Calu3 (cell line): Measurements from ENCODE around the gene PIK3C2B. TPM values are rescaled to one million over a fixed set of nuclear protein-coding genes. Genes with fewer than 3 reads are reported as not detected.
A peak's percentile ranks its signal among the peaks of the same experiment; 100 is the strongest.

Experiments
- Bru-seq: library from RNA; stranded (reverse); fragments of 400-500 nt; gene quantifications from one replicate; lab custom pipeline; 2021; lab: Mats Ljungman, UMichigan
- BruChase-seq, 2 experiments: library from RNA; stranded (reverse); fragments of 400-500 nt; gene quantifications; one replicate each; lab custom pipeline; 2021; lab: Mats Ljungman, UMichigan
- BruUV-seq: library from RNA; stranded (reverse); fragments of 400-500 nt; replicated peaks from 2 replicates; lab custom pipeline; 2021; lab: Mats Ljungman, UMichigan
- CTCF ChIA-PET: fragments of 300-600 bp; sonication (Branson Sonifier 250); formaldehyde crosslinking; loops from one replicate; lab custom pipeline; 2022; ENCODE audit warnings: antibody characterized with exemption; lab: Charles Lee
- DNase-seq: peaks from one replicate; pipeline ENCODE4 v3.0.0; 2022
- H3K27ac Mint-ChIP-seq: one replicate; pipeline ENCODE4 v1.8.0; 2022; ENCODE audit warnings: mixed read lengths; ENCODE audit not compliant: unreplicated experiment
- H3K27me3 Mint-ChIP-seq: one replicate; pipeline ENCODE4 v1.8.0; 2022; ENCODE audit warnings: mixed read lengths; ENCODE audit not compliant: unreplicated experiment
- H3K36me3 Mint-ChIP-seq: one replicate; pipeline ENCODE4 v1.8.0; 2022; ENCODE audit warnings: mild to moderate bottlenecking, moderate library complexity, mixed read lengths; ENCODE audit not compliant: insufficient read depth, unreplicated experiment
- H3K4me1 Mint-ChIP-seq: one replicate; pipeline ENCODE4 v1.8.0; 2022; ENCODE audit warnings: mild to moderate bottlenecking, low read depth, mixed read lengths; ENCODE audit not compliant: unreplicated experiment
- H3K4me3 Mint-ChIP-seq: one replicate; pipeline ENCODE4 v1.8.0; 2022; ENCODE audit warnings: mild to moderate bottlenecking, low read depth, moderate library complexity, mixed read lengths; ENCODE audit not compliant: unreplicated experiment
- H3K9me3 Mint-ChIP-seq: one replicate; pipeline ENCODE4 v1.8.0; 2022; ENCODE audit warnings: low read depth, mixed read lengths; ENCODE audit not compliant: unreplicated experiment
- intact Hi-C: fragments of 100-400 bp; cut with micrococcal nuclease; formaldehyde crosslinking; loops from one replicate; pipeline ENCODE4 v1.10.0; 2022; ENCODE audit not compliant: unreplicated experiment
- long read RNA-seq: library from polyadenylated mRNA; stranded (forward); transcript quantifications from one replicate; pipeline ENCODE4 v2.0.0, GENCODE V29; 2022
- total RNA-seq: library from RNA; stranded (reverse); gene quantifications from 2 replicates; pipeline ENCODE4 v1.2.3, GENCODE V29; 2022
- TF ChIP-seq, protein P1 (sequence below): fragments of 200-600 bp; IDR thresholded peaks from one replicate; pipeline ENCODE4 v1.8.0; 2022; ENCODE audit warnings: antibody characterized with exemption; ENCODE audit not compliant: unreplicated experiment

The PIK3C2B gene, protein sequence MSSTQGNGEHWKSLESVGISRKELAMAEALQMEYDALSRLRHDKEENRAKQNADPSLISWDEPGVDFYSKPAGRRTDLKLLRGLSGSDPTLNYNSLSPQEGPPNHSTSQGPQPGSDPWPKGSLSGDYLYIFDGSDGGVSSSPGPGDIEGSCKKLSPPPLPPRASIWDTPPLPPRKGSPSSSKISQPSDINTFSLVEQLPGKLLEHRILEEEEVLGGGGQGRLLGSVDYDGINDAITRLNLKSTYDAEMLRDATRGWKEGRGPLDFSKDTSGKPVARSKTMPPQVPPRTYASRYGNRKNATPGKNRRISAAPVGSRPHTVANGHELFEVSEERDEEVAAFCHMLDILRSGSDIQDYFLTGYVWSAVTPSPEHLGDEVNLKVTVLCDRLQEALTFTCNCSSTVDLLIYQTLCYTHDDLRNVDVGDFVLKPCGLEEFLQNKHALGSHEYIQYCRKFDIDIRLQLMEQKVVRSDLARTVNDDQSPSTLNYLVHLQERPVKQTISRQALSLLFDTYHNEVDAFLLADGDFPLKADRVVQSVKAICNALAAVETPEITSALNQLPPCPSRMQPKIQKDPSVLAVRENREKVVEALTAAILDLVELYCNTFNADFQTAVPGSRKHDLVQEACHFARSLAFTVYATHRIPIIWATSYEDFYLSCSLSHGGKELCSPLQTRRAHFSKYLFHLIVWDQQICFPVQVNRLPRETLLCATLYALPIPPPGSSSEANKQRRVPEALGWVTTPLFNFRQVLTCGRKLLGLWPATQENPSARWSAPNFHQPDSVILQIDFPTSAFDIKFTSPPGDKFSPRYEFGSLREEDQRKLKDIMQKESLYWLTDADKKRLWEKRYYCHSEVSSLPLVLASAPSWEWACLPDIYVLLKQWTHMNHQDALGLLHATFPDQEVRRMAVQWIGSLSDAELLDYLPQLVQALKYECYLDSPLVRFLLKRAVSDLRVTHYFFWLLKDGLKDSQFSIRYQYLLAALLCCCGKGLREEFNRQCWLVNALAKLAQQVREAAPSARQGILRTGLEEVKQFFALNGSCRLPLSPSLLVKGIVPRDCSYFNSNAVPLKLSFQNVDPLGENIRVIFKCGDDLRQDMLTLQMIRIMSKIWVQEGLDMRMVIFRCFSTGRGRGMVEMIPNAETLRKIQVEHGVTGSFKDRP (N-terminal part only)
- total RNA-seq: 24.4 and 33.9 TPM in 2 replicates
- percentile 63 among the genes with signal in this experiment for Bru-seq, nascent RNA
- BruChase-seq, experiment 1, labeled RNA remaining after a 6-hour chase: percentile 61 among the genes with signal in this experiment
- percentile 57 among the genes with signal in this experiment for BruChase-seq, experiment 2, labeled RNA remaining after a 2-hour chase
- long read RNA-seq, partial matches to known transcripts: 0 of 7 reads
- long read RNA-seq, other reads (novel, unspliced or antisense): 7 of 7 reads

DNA sequence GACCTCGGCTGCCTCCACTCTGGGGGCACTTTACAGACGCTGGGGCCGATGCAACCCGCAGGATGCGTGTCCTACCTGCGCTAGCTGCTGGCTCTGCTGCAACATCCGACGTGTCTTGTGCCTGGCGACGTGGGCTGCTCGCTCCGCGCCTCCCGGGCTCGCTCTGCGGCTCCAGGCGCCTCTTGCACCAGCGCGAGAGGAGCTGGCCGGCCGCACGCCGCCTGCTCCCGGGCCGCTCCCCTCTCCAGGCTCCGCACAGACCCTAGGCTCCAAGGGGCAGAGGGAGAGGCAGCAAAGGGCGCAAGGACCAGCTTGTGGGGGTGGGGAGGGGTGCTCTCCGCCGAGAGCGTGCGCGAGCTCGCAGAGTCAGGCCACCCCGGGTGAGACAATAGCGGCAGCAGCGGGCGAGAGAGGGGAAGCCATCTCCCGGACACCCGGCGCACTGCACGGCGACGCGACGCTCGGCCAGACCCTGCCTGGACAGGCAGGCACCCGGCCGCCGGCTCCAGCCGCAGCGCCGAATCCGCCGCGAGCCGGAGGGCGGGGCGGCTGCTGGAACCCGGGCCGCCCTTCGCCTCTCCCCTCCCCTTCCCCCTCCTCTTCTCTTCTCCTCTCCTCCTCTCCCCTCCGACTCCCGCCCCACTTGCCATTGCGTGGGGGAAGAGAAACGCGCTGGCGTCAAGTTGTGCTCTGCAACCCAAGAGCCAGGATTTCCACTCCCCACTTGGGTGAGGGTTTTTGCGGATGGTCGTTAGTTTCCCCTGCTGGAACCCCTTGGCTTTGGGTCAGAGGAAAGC, at the start of gene PIK3C2B:
Gene PIK3C2B (minus strand): TSS at position 525 of the 797 bp plus-strand sequence. CDS start 25,003 bp downstream, outside the sequence.
- TF ChIP-seq, protein P1, sequence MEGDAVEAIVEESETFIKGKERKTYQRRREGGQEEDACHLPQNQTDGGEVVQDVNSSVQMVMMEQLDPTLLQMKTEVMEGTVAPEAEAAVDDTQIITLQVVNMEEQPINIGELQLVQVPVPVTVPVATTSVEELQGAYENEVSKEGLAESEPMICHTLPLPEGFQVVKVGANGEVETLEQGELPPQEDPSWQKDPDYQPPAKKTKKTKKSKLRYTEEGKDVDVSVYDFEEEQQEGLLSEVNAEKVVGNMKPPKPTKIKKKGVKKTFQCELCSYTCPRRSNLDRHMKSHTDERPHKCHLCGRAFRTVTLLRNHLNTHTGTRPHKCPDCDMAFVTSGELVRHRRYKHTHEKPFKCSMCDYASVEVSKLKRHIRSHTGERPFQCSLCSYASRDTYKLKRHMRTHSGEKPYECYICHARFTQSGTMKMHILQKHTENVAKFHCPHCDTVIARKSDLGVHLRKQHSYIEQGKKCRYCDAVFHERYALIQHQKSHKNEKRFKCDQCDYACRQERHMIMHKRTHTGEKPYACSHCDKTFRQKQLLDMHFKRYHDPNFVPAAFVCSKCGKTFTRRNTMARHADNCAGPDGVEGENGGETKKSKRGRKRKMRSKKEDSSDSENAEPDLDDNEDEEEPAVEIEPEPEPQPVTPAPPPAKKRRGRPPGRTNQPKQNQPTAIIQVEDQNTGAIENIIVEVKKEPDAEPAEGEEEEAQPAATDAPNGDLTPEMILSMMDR: peak; percentile 68
- Mint-ChIP-seq H3K27me3 (peaks cover 8% of the 10 kb centered on the region), H3K36me3 (peaks cover 23% of the 10 kb centered on the region), H3K4me1 (peaks cover 33% of the 10 kb centered on the region), H3K4me3 (peak within 1 kb of the TSS; percentile 84), H3K9me3 (no peaks in the 10 kb centered on the region), H3K27ac (peak within 1 kb of the TSS; percentile 77)
- DNase-seq: peak; percentile 92
- CTCF ChIA-PET: interaction anchor here (0.5 to 7.2 kb wide), 13 partner anchors 8 to 1014 kb away, joined by 3 to 132 read pairs (median 10); partner anchors contain the start of gene MDM4
- intact Hi-C loops: loop anchor here (2.0 kb wide), 1 partner anchor 44 kb away; no protein-coding TSS in a partner anchor
- BruUV-seq: no TSS peak

DNA sequence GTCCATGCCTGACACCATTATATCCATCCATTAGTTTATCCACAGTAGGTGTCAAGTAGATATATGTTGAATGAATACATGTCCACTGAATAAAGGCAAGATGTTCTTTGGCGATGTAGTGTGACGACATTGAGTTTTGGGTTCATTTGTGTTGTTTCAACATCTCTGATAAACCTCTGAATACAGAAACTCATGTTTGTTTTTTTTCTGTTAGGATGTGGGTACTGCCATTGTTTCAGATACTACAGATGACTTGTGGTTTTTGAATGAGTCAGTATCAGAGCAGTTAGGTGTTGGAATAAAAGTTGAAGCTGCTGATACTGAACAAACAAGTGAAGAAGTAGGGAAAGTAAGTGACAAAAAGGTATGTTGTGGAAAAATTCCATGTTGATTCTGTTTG, 49.7 kb upstream of the PIK3C2B start:
- intact Hi-C loops: no loop called here
- DNase-seq: no peak
- peaks cover 17% of the 10 kb centered on the region for H3K4me1 Mint-ChIP-seq
- H3K27ac Mint-ChIP-seq: no peak overlapping the region
- BruUV-seq: no TSS peak
- H3K4me3 Mint-ChIP-seq: no peak overlapping the region
- TF ChIP-seq, protein P1: no peak
- no peaks in the 10 kb centered on the region for H3K9me3 Mint-ChIP-seq
- CTCF ChIA-PET: interaction anchor here (0.9 to 1.3 kb wide), 2 partner anchors 237 to 263 kb away, joined by 3 to 4 read pairs; no protein-coding TSS in a partner anchor
- H3K36me3 Mint-ChIP-seq: peaks cover 61% of the 10 kb centered on the region
- no peaks in the 10 kb centered on the region for H3K27me3 Mint-ChIP-seq

DNA sequence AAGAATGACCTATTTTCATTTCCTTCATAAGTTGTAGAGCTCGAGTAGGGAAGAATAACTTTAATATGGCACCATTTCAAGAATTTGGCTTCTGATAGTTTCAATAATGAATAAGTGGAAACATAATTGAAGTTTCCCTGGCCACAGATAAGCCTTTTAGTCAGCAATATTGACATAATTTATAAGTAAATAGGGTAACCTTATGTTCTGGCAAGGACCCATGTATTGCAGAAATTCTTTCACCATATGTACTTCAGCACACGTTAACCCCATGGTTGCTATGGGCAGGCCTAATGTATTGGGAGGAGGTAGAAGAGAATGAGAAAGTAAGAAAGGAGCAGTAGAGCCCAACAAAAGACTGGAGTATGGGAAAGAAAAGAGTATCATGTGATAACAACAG, 47.0 kb upstream of the PIK3C2B start:
- H3K36me3 Mint-ChIP-seq: peaks cover 72% of the 10 kb centered on the region
- H3K9me3 Mint-ChIP-seq: no peaks in the 10 kb centered on the region
- H3K27ac Mint-ChIP-seq: no peak overlapping the region
- no peak overlapping the region for H3K4me3 Mint-ChIP-seq
- H3K27me3 Mint-ChIP-seq: no peaks in the 10 kb centered on the region
- no TSS peak for BruUV-seq
- intact Hi-C loops: no loop called here
- DNase-seq: no peak
- TF ChIP-seq, protein P1: no peak
- CTCF ChIA-PET: no interaction called here
- peaks cover 17% of the 10 kb centered on the region for H3K4me1 Mint-ChIP-seq
